GM12864 (cell line): Measurements from ENCODE around the gene MGMT.

Experiments used
- DNase-seq: peaks from one replicate; pipeline ENCODE4 v3.0.0-alpha.2; 2011; ENCODE audit warnings: low read depth
- H3K4me3 ChIP-seq: 2 replicates; pipeline ENCODE4 v1.5.1; 2011; ENCODE audit warnings: mild to moderate bottlenecking, low read depth, low read length, control low read depth
- TF ChIP-seq, protein P1 (sequence below): IDR thresholded peaks from 2 replicates; pipeline ENCODE4 v1.5.1; 2011; ENCODE audit warnings: low read depth, mild to moderate bottlenecking, moderate library complexity, low read length, control low read depth, inconsistent platforms; ENCODE audit errors: missing control alignments

The MGMT gene

DNA sequence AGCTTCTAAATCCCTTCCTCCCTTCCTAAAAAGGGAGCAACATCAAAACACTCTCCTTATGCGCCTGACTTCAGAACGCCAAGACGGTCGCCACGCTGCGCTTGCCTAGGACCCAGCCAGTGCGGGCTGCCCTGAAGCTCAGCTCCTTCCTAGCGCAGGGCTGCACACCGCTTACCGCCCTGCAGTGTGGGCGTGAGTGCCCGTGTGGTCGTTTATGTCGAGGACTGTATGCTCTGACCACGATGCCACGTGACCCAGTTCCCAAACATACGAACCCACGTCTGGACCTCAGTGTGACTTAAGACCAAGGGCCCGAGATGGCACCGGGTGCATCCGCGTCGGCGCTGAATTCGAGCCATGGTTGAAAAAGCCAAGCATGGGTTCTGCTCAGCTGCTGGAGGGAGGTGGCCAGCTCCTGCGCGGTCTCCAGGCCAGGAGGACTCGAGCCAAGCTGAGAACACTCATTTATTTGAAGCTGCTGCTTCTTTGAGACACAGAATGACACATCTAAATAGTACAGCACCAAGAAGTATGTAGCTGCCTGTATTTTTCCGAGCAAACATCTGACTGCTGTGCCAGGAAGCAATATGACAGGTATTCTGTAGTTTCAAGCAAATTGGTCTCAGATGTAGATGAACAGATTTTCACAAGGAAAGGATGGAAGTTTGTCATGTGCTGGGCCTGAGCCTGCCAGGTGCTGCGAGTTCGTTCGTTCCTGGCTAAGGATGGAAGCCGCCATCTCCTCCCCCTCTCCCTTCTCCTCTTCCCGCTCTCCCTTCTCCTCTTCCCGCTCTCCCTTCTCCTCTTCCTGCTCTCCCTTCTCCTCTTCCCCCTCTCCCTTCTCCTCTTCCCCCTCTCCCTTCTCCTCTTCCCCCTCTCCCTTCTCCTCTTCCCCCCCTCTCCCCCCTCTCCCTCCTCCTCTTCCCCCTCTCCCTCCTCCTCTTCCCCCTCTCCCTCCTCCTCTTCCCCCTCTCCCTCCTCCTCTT is 312.4 kb downstream of the MGMT start:
- DNase-seq: no peak
- TF ChIP-seq, protein P1, sequence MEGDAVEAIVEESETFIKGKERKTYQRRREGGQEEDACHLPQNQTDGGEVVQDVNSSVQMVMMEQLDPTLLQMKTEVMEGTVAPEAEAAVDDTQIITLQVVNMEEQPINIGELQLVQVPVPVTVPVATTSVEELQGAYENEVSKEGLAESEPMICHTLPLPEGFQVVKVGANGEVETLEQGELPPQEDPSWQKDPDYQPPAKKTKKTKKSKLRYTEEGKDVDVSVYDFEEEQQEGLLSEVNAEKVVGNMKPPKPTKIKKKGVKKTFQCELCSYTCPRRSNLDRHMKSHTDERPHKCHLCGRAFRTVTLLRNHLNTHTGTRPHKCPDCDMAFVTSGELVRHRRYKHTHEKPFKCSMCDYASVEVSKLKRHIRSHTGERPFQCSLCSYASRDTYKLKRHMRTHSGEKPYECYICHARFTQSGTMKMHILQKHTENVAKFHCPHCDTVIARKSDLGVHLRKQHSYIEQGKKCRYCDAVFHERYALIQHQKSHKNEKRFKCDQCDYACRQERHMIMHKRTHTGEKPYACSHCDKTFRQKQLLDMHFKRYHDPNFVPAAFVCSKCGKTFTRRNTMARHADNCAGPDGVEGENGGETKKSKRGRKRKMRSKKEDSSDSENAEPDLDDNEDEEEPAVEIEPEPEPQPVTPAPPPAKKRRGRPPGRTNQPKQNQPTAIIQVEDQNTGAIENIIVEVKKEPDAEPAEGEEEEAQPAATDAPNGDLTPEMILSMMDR: no peak
- H3K4me3 ChIP-seq: no peak overlapping the region

- DNase-seq: no peak
- H3K4me3 ChIP-seq: no peak overlapping the region
- TF ChIP-seq, protein P1: no peak
Observed at GRCh38 chr10:129780198-129780597, 313.2 kb downstream of the MGMT start.

- TF ChIP-seq, protein P1: no peak
- DNase-seq: no peak
- no peak overlapping the region for H3K4me3 ChIP-seq
Observed at GRCh38 chr10:129780901-129781795, 314.1 kb downstream of the MGMT start.

GRCh38 chr10:129784291-129784690 is 317.2 kb downstream of the MGMT start:
- TF ChIP-seq, protein P1: no peak
- no peak overlapping the region for H3K4me3 ChIP-seq
- DNase-seq: no peak

GRCh38 chr10:129784891-129785290 is 317.9 kb downstream of the MGMT start:
- no peak overlapping the region for H3K4me3 ChIP-seq
- no peak for DNase-seq
- TF ChIP-seq, protein P1: no peak

GRCh38 chr10:129785536-129785981 is 318.5 kb downstream of the MGMT start:
- H3K4me3 ChIP-seq: no peak overlapping the region
- DNase-seq: no peak
- TF ChIP-seq, protein P1: no peak
